GM18861 (cell line): ENCODE data around the gene NR2F6.
"Not testable (repeated sequence)": the region's sequence is repeated elsewhere in the genome, so short reads cannot be mapped to it uniquely, and the experiment has no call there.

Source experiments
- ATAC-seq: cut with Tn5 transposase; IDR thresholded peaks from one replicate; pipeline ENCODE4 v1.9.1; 2021; ENCODE audit not compliant: unreplicated experiment

Gene NR2F6

GRCh38 chr19:17213334-17213733 lies 32.4 kb downstream of the NR2F6 start:
- no peak for ATAC-seq

- ATAC-seq = no peak
Observed at GRCh38 chr19:17211547-17212446, 33.9 kb downstream of the NR2F6 start.

DNA sequence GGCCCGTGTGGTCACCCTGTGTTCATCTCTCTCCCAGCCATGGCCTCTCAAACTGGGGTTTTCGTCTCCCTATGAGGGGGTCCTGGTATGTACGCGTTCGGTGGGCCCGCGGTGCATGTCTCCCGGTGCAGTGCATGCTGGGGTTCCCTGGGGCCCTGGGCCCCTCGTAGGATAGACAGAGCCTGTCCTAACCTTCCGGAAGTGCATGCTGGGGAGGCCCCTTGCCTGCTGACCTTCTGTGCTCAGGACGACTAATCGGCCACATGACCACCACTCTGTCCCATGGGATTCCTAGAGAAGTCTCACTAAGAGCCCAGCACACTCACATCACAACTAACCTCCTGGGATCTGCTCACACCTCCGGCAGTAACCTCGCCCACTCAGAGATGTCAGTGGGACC lies 35.4 kb downstream of the NR2F6 start:
- ATAC-seq = no peak

- no peak for ATAC-seq
Observed at GRCh38 chr19:17209126-17210036, 36.3 kb downstream of the NR2F6 start.

GRCh38 chr19:17206736-17207581 lies 38.8 kb downstream of the NR2F6 start:
- ATAC-seq = no peak

DNA sequence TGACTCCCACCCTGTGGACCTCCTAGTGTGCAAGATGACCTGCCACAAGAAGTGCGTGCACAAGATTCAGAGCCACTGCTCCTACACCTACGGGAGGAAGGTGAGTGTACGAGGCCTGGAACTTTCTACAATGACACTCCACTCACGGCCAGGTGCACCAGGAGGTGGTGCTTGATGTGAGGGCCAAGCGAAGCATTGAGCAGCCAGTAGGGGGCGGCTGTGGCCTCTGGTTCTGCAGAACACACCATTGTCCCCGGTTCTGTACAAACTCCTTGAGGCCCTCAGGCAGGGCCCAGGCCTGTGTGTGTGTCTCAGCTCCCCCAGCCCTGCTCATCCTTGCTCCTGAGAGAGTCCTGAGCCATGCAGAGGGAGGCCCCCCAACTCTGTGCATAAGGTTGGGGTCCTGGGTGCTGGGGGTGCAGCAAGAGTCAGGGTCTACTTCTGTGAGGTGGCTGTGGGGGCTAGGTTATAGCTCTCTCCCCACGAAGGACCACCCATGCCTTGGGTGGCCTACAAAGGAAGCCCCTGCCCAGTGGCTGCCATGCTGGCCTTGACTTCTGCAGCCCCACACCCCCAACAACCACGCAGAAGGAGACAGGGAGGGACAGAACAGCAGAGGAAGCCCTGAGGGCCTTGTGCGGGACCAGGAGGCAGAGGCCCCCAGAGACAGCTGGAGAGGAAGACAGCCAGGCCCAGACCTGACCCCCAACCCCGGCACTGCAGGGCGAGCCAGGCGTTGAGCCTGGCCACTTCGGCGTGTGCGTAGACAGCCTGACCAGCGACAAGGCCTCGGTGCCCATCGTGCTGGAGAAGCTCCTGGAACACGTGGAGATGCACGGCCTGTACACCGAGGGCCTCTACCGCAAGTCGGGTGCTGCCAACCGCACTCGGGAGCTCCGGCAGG lies 40.2 kb downstream of the NR2F6 start:
- ATAC-seq = no peak

GRCh38 chr19:17202713-17203112 lies 43.0 kb downstream of the NR2F6 start:
- no peak for ATAC-seq

DNA sequence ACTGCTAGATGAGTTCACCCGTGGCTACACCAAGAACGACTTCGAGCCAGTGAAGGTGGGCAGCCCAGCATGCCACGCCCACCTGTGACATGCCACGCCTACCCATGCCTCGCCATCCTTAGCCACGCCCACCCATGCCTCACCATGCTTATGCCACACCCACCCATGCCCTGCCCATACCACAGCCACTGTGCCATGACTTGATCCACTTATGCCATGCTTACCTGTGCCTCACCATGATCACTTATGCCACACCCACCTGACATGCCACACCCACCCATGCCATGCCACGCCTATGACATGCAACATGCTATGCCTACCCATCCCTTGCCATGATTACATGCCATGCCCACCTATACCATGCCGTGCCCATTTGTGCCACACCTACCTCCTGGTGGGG lies 43.5 kb downstream of the NR2F6 start:
- ATAC-seq = no peak

GRCh38 chr19:17200408-17201079 lies 45.2 kb downstream of the NR2F6 start:
- ATAC-seq = no peak

DNA sequence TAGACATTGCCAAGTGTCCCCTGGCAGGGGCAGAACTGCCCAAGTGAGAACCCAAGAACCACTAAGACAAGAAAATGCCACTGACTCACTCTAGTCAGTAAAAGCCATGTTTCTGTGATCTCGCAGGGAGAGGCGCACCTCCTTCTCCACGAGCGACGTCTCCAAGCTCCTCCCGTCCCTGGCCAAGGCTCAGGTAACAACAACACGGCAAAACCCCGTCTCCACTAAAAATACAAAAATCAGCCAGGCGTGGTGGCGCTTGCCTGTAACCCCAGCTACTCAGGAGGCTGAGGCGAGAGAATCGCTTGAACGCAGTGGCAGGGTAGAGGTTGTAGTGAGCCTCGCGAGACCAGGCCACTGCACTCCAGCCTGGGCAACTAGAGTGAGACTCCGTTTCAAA lies 48.1 kb downstream of the NR2F6 start:
- no peak for ATAC-seq

- no peak for ATAC-seq
Observed at GRCh38 chr19:17196610-17197009, 49.1 kb downstream of the NR2F6 start.

GRCh38 chr19:17195106-17195505 lies 50.6 kb downstream of the NR2F6 start:
- ATAC-seq = no peak

DNA sequence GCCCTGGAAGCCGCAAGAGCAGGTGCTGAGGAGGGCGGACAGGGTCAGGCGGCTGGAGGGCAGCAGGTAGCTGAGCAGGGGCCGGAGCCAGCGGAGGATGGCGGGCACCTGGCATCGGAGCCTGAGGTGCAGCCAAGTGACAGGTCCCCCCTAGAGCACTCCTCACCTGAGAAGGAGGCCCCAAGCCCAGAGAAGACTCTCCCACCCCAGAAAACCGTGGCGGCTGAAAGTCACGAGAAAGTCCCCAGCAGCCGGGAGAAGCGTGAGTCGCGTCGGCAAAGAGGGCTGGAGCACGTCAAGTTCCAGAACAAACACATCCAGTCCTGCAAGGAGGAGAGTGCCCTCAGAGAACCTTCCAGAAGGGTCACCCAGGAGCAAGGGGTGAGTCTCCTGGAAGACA lies 51.1 kb downstream of the NR2F6 start:
- no peak for ATAC-seq

DNA sequence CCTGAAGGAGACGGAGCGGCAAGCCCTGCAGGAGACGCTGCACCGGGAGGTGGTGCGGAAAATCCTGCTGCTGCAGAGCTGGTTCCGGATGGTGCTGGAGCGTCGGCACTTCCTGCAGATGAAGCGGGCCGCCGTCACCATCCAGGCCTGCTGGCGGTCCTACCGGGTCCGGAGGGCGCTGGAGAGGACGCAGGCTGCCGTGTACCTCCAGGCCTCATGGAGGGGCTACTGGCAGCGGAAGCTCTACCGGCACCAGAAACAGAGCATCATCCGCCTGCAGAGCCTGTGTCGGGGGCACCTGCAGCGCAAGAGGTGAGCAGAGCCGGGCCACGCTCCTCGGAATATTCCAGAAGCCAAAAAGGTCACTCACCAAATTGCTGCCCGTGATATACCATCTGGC lies 53.0 kb downstream of the NR2F6 start:
- no peak for ATAC-seq

- ATAC-seq = not testable (repeated sequence)
Observed at GRCh38 chr19:17191736-17192135, 54.0 kb downstream of the NR2F6 start.

DNA sequence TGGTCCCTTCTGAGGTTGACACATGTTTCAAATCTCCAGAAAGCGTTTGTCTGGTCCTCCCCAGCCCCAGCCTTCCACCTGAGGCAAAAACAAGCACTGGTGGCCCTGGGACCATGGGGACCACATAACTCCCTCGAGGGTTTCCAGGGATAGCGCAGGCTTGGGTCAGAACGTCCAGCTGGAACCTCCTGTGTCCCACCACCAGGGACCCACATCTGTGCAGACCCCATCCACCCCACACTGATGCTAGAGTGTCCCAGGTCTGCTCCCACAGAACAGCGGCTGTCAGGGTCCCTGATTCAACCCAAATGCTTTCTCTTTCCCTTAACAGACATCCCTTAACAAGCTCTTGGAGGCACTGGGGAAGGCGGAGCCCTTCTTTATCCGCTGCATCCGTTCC lies 60.1 kb downstream of the NR2F6 start:
- ATAC-seq = no peak

GRCh38 chr19:17184371-17184841 lies 61.3 kb downstream of the NR2F6 start:
- ATAC-seq = peak; percentile 9

DNA sequence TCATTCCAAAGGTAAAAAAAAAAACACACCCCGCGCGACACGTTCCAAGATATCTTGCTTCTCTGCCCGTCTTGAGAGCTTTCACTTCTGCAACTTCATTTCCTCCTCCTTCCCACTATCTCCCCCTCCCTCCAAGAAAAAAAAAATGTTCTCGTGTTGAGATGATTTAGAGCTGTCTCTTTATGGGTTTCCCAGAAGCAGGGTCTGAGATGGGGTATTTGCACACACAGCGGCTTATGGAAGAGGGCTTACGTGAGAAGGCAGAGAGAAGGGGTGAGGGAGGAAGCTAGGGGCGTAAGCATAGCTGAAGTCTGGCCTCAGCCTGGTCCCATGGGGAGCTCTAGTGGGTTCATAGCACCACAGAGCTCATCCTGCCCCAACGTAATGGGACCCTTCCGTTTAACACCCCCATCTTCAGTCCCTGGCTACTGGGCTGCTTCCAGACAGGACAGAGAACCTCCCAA lies 61.8 kb downstream of the NR2F6 start:
- ATAC-seq = peak; percentile 66

DNA sequence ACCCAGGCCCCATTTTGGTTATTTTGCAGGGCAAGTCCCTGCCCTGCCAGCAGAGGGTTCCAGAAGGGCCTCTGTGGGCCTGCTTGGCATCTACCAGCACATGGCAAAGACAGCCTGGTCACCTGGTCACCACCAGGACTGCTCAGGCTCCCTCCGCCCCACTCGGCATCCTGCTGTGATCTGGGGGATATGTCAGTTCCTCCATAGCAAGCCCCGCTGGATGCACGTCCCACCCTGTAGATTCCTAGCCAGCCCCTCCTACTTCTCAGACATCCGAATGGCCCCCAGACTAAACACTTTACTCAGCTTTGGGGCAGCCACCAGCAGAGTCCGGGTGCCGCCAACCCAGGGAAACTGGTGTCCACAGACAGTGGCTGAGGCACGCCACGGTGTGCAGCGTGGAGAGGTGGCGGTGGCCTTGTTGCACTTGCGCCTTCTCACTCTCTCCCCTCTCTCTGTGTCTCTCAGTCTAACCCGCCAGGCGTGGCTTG lies 62.4 kb downstream of the NR2F6 start:
- no peak for ATAC-seq
